ENCODE results near the gene DCN. TPM values are rescaled to one million over a fixed set of nuclear protein-coding genes. Genes with fewer than 3 reads are reported as not detected.

Gene DCN
- total RNA-seq, 2 donors from 2014 or later: 104 to 404 TPM

DNA sequence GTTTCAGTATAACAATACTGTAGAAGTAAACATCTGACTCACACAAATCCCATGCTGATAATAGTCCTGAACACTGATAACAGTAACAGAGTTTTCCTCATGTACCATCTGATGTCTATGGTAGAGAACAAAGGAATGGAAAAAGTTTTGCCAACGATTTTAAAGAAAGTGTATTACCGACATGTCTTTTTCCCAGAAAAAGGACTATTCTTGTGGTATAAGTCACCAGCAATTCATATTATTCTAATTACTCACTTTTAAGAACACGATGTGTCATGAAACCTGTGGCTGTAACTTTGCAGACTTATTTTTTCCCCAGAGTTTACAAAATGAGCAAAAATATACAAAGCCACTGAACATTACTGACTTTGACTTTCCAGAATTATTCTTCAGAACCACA is 40.1 kb upstream of the DCN start:
- Histone ChIP-seq H3K9me3 (no peaks in the 10 kb centered on the region), H3K4me3 (no peak overlapping the region), H3K4me1 (replicated peaks) (no peaks in the 10 kb centered on the region), H3K36me3 (no peaks in the 10 kb centered on the region), H3K27me3 (replicated peaks; ENCODE audit: insufficient read depth) (no peaks in the 10 kb centered on the region), H3K27ac (no peak overlapping the region)
- WGBS: 80% methylated on average over 3 of the region's 3 CpGs
- intact Hi-C loops (cut with DNase I): no loop called here
- TF ChIP-seq POLR2A (IDR thresholded peaks at IDR 0.05) (no peak), POLR2AphosphoS5 (IDR thresholded peaks at IDR 0.05) (no peak)
- TF ChIP-seq, protein P1, sequence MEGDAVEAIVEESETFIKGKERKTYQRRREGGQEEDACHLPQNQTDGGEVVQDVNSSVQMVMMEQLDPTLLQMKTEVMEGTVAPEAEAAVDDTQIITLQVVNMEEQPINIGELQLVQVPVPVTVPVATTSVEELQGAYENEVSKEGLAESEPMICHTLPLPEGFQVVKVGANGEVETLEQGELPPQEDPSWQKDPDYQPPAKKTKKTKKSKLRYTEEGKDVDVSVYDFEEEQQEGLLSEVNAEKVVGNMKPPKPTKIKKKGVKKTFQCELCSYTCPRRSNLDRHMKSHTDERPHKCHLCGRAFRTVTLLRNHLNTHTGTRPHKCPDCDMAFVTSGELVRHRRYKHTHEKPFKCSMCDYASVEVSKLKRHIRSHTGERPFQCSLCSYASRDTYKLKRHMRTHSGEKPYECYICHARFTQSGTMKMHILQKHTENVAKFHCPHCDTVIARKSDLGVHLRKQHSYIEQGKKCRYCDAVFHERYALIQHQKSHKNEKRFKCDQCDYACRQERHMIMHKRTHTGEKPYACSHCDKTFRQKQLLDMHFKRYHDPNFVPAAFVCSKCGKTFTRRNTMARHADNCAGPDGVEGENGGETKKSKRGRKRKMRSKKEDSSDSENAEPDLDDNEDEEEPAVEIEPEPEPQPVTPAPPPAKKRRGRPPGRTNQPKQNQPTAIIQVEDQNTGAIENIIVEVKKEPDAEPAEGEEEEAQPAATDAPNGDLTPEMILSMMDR (IDR thresholded peaks at IDR 0.05): no peak
- no peak for DNase-seq (ENCODE audit: low spot score)

DNA sequence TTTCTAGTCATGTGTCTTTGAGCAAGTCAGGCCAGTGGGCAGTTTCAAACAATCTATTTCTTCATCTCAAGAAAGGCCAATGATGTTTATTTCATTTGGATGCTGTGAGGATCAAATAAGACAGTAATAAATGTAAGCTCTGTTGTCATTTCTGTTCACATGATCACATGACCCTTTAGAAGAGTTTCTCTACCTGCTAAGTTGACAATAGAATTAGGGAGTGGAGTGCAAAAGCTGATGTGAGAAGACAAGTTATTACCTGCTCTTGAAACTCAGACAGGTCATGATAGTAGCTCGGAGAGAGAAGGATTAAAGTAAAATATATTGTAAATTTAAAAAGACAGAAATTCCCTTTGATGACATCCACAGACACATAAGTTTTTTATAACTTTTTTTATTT is 37.3 kb upstream of the DCN start:
- Histone ChIP-seq H3K4me1 (replicated peaks) (no peaks in the 10 kb centered on the region), H3K4me3 (no peak overlapping the region), H3K9me3 (no peaks in the 10 kb centered on the region), H3K27me3 (replicated peaks; ENCODE audit: insufficient read depth) (no peaks in the 10 kb centered on the region), H3K27ac (no peak overlapping the region), H3K36me3 (no peaks in the 10 kb centered on the region)
- WGBS: 35% methylated on average over 1 of the region's 1 CpG
- no peak for DNase-seq (ENCODE audit: low spot score)
- TF ChIP-seq POLR2A (IDR thresholded peaks at IDR 0.05) (no peak), POLR2AphosphoS5 (IDR thresholded peaks at IDR 0.05) (no peak)
- TF ChIP-seq, protein P1 (IDR thresholded peaks at IDR 0.05): no peak
- intact Hi-C loops (cut with DNase I): no loop called here

DNA sequence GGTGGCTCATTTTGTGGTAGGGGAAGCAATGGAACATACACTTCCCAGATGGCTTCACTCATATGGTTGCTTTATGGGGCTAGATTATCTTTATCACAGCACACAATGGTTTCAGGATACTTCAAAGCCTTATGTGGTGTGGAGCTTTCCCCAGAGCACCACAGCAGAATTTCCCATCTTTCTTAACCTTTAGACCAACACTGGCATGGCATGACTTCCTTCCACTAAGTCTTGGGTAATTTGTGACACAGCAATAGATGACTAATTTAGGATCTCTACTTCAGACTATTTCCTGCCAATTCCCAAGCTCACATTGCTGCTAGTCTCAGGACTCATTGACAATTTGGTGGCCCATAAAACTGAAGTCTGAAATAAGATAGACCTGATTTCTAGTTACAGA is 36.9 kb upstream of the DCN start:
- no peak overlapping the region for H3K27ac ChIP-seq

DNA sequence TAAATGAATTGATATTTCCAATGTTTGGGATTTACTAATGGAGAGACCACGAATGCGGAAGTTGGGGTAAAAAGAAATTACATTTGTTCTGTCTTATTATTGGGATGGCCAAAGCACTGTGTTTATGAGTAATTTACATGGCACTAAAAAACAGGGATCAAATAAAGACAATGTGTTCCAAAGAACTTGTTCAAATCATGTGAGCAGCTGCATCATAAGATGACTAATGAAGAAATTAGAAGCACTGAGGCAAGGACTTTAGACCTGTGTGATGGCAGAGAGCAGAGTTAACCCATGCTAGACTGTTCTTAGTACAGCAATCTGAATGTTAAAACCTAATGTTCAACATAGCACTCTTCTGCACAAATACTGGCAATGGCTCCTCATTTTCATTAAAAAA is 34.3 kb upstream of the DCN start:
- H3K9me3 ChIP-seq: no peaks in the 10 kb centered on the region
- no peak overlapping the region for H3K27ac ChIP-seq
- H3K27me3 ChIP-seq (replicated peaks; ENCODE audit: insufficient read depth): no peaks in the 10 kb centered on the region
- no peak for DNase-seq (ENCODE audit: low spot score)
- no peaks in the 10 kb centered on the region for H3K36me3 ChIP-seq
- 97% methylated on average over 2 of the region's 2 CpGs for WGBS
- H3K4me3 ChIP-seq: no peak overlapping the region
- TF ChIP-seq, protein P1 (IDR thresholded peaks at IDR 0.05): no peak
- TF ChIP-seq POLR2AphosphoS5 (IDR thresholded peaks at IDR 0.05): no peak
- TF ChIP-seq POLR2A (IDR thresholded peaks at IDR 0.05): no peak
- intact Hi-C loops (cut with DNase I): no loop called here
- no peaks in the 10 kb centered on the region for H3K4me1 ChIP-seq (replicated peaks)

More for the DNA sequence above, 36.9 kb upstream of the DCN start:
- intact Hi-C loops (cut with DNase I): no loop called here
- H3K9me3 ChIP-seq: no peaks in the 10 kb centered on the region
- H3K36me3 ChIP-seq: no peaks in the 10 kb centered on the region
- TF ChIP-seq, protein P1 (IDR thresholded peaks at IDR 0.05): no peak
- TF ChIP-seq POLR2A (IDR thresholded peaks at IDR 0.05): no peak
- TF ChIP-seq POLR2AphosphoS5 (IDR thresholded peaks at IDR 0.05): no peak
- H3K4me3 ChIP-seq: no peak overlapping the region
- DNase-seq (ENCODE audit: low spot score): no peak
- no peaks in the 10 kb centered on the region for H3K27me3 ChIP-seq (replicated peaks; ENCODE audit: insufficient read depth)
- no peaks in the 10 kb centered on the region for H3K4me1 ChIP-seq (replicated peaks)

DNA sequence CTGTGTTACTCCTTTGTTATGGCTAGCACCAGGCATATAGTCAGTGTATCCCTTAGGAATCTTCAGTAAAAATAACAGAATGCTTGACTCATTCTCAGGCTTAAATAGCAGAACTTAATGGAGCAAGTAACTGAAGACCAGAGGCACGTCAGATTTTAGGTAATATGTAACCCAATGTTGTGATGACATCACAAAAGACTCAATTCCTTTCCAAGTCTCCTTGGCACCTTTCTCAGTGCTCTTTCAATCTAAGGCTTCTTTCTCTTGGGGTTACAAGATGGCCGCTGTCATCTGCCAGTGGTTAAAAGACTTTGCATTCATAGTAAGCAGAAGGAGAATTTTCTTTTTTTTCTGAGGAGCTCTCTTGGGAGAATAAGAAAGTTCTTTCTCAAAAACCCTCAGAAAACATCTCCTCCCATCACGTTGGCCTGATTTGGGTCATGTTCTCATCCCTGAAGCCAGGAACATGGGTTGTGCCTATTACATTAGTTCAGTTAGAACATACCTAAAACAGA is 33.4 kb upstream of the DCN start:
- H3K27me3 ChIP-seq (replicated peaks; ENCODE audit: insufficient read depth): no peaks in the 10 kb centered on the region
- H3K27ac ChIP-seq: no peak overlapping the region
- intact Hi-C loops (cut with DNase I): no loop called here

More for the DNA sequence above, 33.4 kb upstream of the DCN start:
- no peak for DNase-seq (ENCODE audit: low spot score)
- H3K36me3 ChIP-seq: no peaks in the 10 kb centered on the region
- no peaks in the 10 kb centered on the region for H3K4me1 ChIP-seq (replicated peaks)
- H3K4me3 ChIP-seq: no peak overlapping the region
- TF ChIP-seq POLR2A (IDR thresholded peaks at IDR 0.05) (no peak), POLR2AphosphoS5 (IDR thresholded peaks at IDR 0.05) (no peak)
- TF ChIP-seq, protein P1 (IDR thresholded peaks at IDR 0.05): no peak
- WGBS: 65% methylated on average over 3 of the region's 3 CpGs
- no peaks in the 10 kb centered on the region for H3K9me3 ChIP-seq

Measured in prostate gland (tissue), 2 donors.